Measurements from ENCODE around the gene ACTN4. TPM values are rescaled to one million over a fixed set of nuclear protein-coding genes. Genes with fewer than 3 reads are reported as not detected.

The ACTN4 gene
- total RNA-seq, 2 experiments from 2014 or later = 86.8 to 178 TPM

GRCh38 chr19:38606131-38606530 is 41.3 kb upstream of the ACTN4 start:
- H3K9me2 ChIP-seq (ENCODE audit: insufficient read depth, low read length) = no peaks in the 10 kb centered on the region
- no peak for DNase-seq (ENCODE audit: low spot score)
- H3K79me2 ChIP-seq (ENCODE audit: insufficient read depth, low read depth, low read length) = no peaks in the 10 kb centered on the region
- H3K36me3 ChIP-seq (ENCODE audit: insufficient read depth, low read length) = peaks cover 77% of the 10 kb centered on the region
- H4K20me1 ChIP-seq (ENCODE audit: insufficient read depth, low read length) = no peaks in the 10 kb centered on the region
- no TSS peak for BruUV-seq (replicated peaks)
- ChIA-PET POLR2A (interaction anchor here (0.5 kb wide), 1 partner anchor 293 kb away, joined by 3 read pairs; no protein-coding TSS in a partner anchor), CTCF (ENCODE audit: unreplicated experiment) (no interaction called here)
- no peak overlapping the region for H3K27ac ChIP-seq (ENCODE audit: low read depth, low read length, poor library complexity, severe bottlenecking)
- no peaks in the 10 kb centered on the region for H3K9me3 ChIP-seq (ENCODE audit: low read length)
- H3K4me3 ChIP-seq (ENCODE audit: low read depth, low read length, poor library complexity, severe bottlenecking) = no peak overlapping the region
- H3K4me1 ChIP-seq (ENCODE audit: insufficient read depth, low read length, poor library complexity, severe bottlenecking) = no peaks in the 10 kb centered on the region
- H2AFZ ChIP-seq (ENCODE audit: low read length) = no peak overlapping the region
- H3K4me2 ChIP-seq (ENCODE audit: low read length) = no peak overlapping the region
- TF ChIP-seq CTCF (conservative IDR thresholded peaks at IDR 0.05; ENCODE audit: low read length) (no peak), EZH2phosphoT487 (IDR thresholded peaks at IDR 0.05; ENCODE audit: borderline replicate concordance, low read depth, low read length) (no peak)
- intact Hi-C loops (cut with micrococcal nuclease; ENCODE audit: unreplicated experiment) = no loop called here

DNA sequence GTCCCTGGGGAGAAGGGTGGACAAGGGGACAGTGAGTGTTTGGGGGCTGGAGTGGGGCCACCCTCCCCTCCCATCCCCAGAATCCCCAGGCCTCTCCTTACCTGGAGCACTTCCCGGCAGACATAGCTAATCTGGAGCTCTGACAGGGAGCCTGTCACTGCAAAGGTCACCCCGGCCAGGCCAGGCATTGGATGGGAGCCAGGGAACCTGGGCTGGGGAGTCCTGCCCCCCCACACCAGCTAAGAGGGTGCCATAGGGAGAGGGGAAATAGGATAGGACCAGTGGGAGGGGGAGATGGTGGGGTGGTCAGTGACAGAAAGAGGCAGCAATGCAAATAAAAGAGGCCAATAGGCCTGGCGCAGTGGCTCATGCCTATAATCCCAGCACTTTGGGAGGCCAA is 33.2 kb upstream of the ACTN4 start:
- Histone ChIP-seq H3K9me2 (ENCODE audit: insufficient read depth, low read length) (no peaks in the 10 kb centered on the region), H3K9me3 (ENCODE audit: low read length) (no peaks in the 10 kb centered on the region), H3K4me2 (ENCODE audit: low read length) (no peak overlapping the region), H3K4me1 (ENCODE audit: insufficient read depth, low read length, poor library complexity, severe bottlenecking) (peaks cover 27% of the 10 kb centered on the region), H3K27ac (ENCODE audit: low read depth, low read length, poor library complexity, severe bottlenecking) (no peak overlapping the region), H4K20me1 (ENCODE audit: insufficient read depth, low read length) (no peaks in the 10 kb centered on the region), H3K36me3 (ENCODE audit: insufficient read depth, low read length) (peaks cover 60% of the 10 kb centered on the region), H3K4me3 (ENCODE audit: low read depth, low read length, poor library complexity, severe bottlenecking) (no peak overlapping the region), H3K79me2 (ENCODE audit: insufficient read depth, low read depth, low read length) (peaks cover 37% of the 10 kb centered on the region), H2AFZ (ENCODE audit: low read length) (no peak overlapping the region)
- ChIA-PET CTCF (ENCODE audit: unreplicated experiment) (no interaction called here), POLR2A (interaction anchor here (0.6 kb wide), 1 partner anchor 58 kb away, joined by 3 read pairs; no protein-coding TSS in a partner anchor)
- no peak for DNase-seq (ENCODE audit: low spot score)
- no TSS peak for BruUV-seq (replicated peaks)
- TF ChIP-seq CTCF (conservative IDR thresholded peaks at IDR 0.05; ENCODE audit: low read length) (no peak), EZH2phosphoT487 (IDR thresholded peaks at IDR 0.05; ENCODE audit: borderline replicate concordance, low read depth, low read length) (no peak)
- intact Hi-C loops (cut with micrococcal nuclease; ENCODE audit: unreplicated experiment) = no loop called here

- TSS peak; percentile 67 for BruUV-seq (replicated peaks)
- TF ChIP-seq EZH2phosphoT487 (IDR thresholded peaks at IDR 0.05; ENCODE audit: borderline replicate concordance, low read depth, low read length) (no peak), CTCF (conservative IDR thresholded peaks at IDR 0.05; ENCODE audit: low read length) (no peak)
- ChIA-PET CTCF (ENCODE audit: unreplicated experiment) (no interaction called here), POLR2A (interaction anchor here (0.6 kb wide), 1 partner anchor 59 kb away, joined by 3 read pairs; no protein-coding TSS in a partner anchor)
- peaks cover 45% of the 10 kb centered on the region for H3K79me2 ChIP-seq (ENCODE audit: insufficient read depth, low read depth, low read length)
- H3K4me2 ChIP-seq (ENCODE audit: low read length) = peak overlapping the region; percentile 78
- peaks cover 7% of the 10 kb centered on the region; the same call in 1 of the 2 replicates for H4K20me1 ChIP-seq (ENCODE audit: insufficient read depth, low read length)
- H3K9me3 ChIP-seq (ENCODE audit: low read length) = no peaks in the 10 kb centered on the region
- no peak for DNase-seq (ENCODE audit: low spot score)
- H3K9me2 ChIP-seq (ENCODE audit: insufficient read depth, low read length) = no peaks in the 10 kb centered on the region
- intact Hi-C loops (cut with micrococcal nuclease; ENCODE audit: unreplicated experiment) = loop anchor here (5.0 kb wide), 1 partner anchor 213 kb away; the partner anchor contains the start of gene FAM98C
- H3K4me3 ChIP-seq (ENCODE audit: low read depth, low read length, poor library complexity, severe bottlenecking) = peak overlapping the region; percentile 92
- H2AFZ ChIP-seq (ENCODE audit: low read length) = no peak overlapping the region
- H3K27ac ChIP-seq (ENCODE audit: low read depth, low read length, poor library complexity, severe bottlenecking) = no peak overlapping the region
- H3K4me1 ChIP-seq (ENCODE audit: insufficient read depth, low read length, poor library complexity, severe bottlenecking) = peaks cover 33% of the 10 kb centered on the region
- peaks cover 54% of the 10 kb centered on the region for H3K36me3 ChIP-seq (ENCODE audit: insufficient read depth, low read length)
These were observed 32.4 kb upstream of the ACTN4 start for GRCh38 chr19:38615007-38615581.
